ENCODE measurements around the gene CPLANE2.

GRCh38 chr1:16207318-16208269, 29.4 kb downstream of the CPLANE2 start:
- TF ChIP-seq CTCF (conservative IDR thresholded peaks at IDR 0.05) (no peak), ZFX (IDR thresholded peaks at IDR 0.05) (no peak)
